DOHH2 (cell line): ENCODE results near the gene ASB13.

Experiments
- CTCF ChIP-seq: fragments of 200-600 bp; sonication (generic); IDR thresholded peaks from one replicate; pipeline ENCODE4 v1.5.1; 2014; ENCODE audit warnings: antibody characterized with exemption, mild to moderate bottlenecking, low read depth, low read length; ENCODE audit not compliant: poor library complexity, severe bottlenecking
- EZH2phosphoT487 ChIP-seq: fragments of 200-600 bp; sonication (generic); IDR thresholded peaks from 2 replicates; pipeline ENCODE4 v1.6.1; 2017; ENCODE audit warnings: borderline replicate concordance, mild to moderate bottlenecking, antibody characterized with exemption, low read length, moderate library complexity, mixed read lengths

- no peak for TF ChIP-seq CTCF
- no peak for TF ChIP-seq EZH2phosphoT487
These were observed 69.6 kb downstream of the ASB13 start for GRCh38 chr10:5596611-5597341.
